Transverse colon (tissue), 4 donors: Measurements from ENCODE around the gene ANKS1A.

Source experiments
- CTCF ChIP-seq, 5 experiments: fragments of 200-600 bp in 3 of 5; fragments of 450-650 bp in 2 of 5; sonication (generic) in 3 of 5; IDR thresholded peaks; 1 replicate in 2 of 5; 2 replicates in 3 of 5; pipeline ENCODE4 v1.5.1; 2016 to 2017; ENCODE audit warnings: antibody characterized with exemption in 5 of 5, inconsistent platforms in 3 of 5, mild to moderate bottlenecking in 2 of 5, moderate library complexity in 1 of 5
- EP300 ChIP-seq: sonication (generic); formaldehyde crosslinking; IDR thresholded peaks from one replicate; pipeline ENCODE4 v1.6.1; 2017; ENCODE audit warnings: antibody characterized with exemption, low read depth
- POLR2A ChIP-seq: fragments of 450-650 bp; IDR thresholded peaks from one replicate; pipeline ENCODE4 v1.6.1; 2016; ENCODE audit warnings: antibody characterized with exemption, mild to moderate bottlenecking, moderate library complexity
- POLR2AphosphoS5 ChIP-seq, 3 donors: sonication (generic); formaldehyde crosslinking; IDR thresholded peaks; one replicate each; pipeline ENCODE4 v1.6.1; 2016; ENCODE audit warnings: antibody characterized with exemption in 3 of 3

DNA sequence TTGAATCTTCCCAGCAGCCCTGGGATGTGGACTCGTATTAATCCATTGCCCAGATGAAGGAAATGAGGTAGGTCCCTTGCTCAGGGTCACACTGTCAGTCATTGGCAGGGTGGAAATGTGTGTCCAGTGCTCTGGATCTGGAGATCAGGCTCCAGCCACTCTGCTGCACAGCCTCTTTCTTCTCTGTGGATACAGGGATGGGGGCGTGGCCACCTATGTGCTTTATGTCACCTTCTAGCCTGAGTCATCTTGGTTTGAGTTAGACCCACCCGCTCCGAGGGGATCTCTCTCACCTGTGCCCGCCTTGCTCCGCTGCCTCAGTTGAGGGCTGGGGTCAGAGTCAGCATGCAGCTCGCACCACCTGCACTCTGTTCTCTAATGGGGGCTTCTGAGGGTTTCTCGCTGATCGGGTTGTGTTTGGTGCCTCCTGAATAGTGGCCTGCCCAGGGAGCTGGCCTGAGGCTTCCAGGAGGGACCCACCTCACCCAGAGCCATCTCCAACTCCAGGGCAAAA is 172.1 kb downstream of the ANKS1A start:
- TF ChIP-seq CTCF (IDR thresholded peaks at IDR 0.05): no peak
- TF ChIP-seq POLR2A: no peak
- TF ChIP-seq POLR2AphosphoS5 (IDR thresholded peaks at IDR 0.05): no peak
- TF ChIP-seq EP300: no peak
